ENCODE measurements around the gene PDIA6. TPM values are rescaled to one million over a fixed set of nuclear protein-coding genes. Genes with fewer than 3 reads are reported as not detected.

Gene PDIA6
- total and polyA plus RNA-seq, 9 of the 15 experiments (the other 6 are each of a cell fraction or from before 2014, with no cell fraction given) = 166 to 268 (median 229) TPM

GRCh38 chr2:10771786-10772185 is 40.8 kb downstream of the PDIA6 start (continued):
- TF ChIP-seq ZNF133 (CRISPR knock-in tag; IDR thresholded peaks at IDR 0.05) (no peak), ZBTB2 (IDR thresholded peaks at IDR 0.05) (no peak), ZNF197 (CRISPR knock-in tag; IDR thresholded peaks at IDR 0.05; ENCODE audit: low read depth) (no peak), ZNF280B (CRISPR knock-in tag; IDR thresholded peaks at IDR 0.05) (no peak)

GRCh38 chr2:10770956-10771750 is 41.4 kb downstream of the PDIA6 start:
- no peak for FAIRE-seq
- no TSS peak for BruUV-seq (replicated peaks)
- CTCF ChIA-PET (ENCODE audit: low intra/inter-chr PET ratio) = no interaction called here
- TF ChIP-seq ZFPM2 (CRISPR knock-in tag; IDR thresholded peaks at IDR 0.05) (no peak), NONO (IDR thresholded peaks at IDR 0.05; ENCODE audit: low read depth in 2 of 2, low read length in 1 of 2) (no peak), SAFB (IDR thresholded peaks at IDR 0.05; ENCODE audit: borderline replicate concordance, low read depth, low read length) (no peak), RBM34 (IDR thresholded peaks at IDR 0.05; ENCODE audit: borderline replicate concordance, insufficient read depth, low read length) (no peak), ZBTB9 (CRISPR knock-in tag; IDR thresholded peaks at IDR 0.05) (no peak), ZFX (CRISPR knock-in tag; IDR thresholded peaks at IDR 0.05) (no peak), ZNF311 (CRISPR knock-in tag; IDR thresholded peaks at IDR 0.05) (no peak), ZBTB2 (IDR thresholded peaks at IDR 0.05) (no peak), ZNF830 (CRISPR knock-in tag; IDR thresholded peaks at IDR 0.05) (no peak), ZFP30 (CRISPR knock-in tag; IDR thresholded peaks at IDR 0.05; ENCODE audit: borderline replicate concordance) (no peak), ZFP36 (IDR thresholded peaks at IDR 0.05; ENCODE audit: low read depth, low read length, partially characterized antibody) (no peak)

More at GRCh38 chr2:10770956-10771750, 41.4 kb downstream of the PDIA6 start:
- 10% methylated on average over 22 of the region's 22 CpGs for WGBS (ENCODE audit: insufficient coverage, low coverage, missing lambda C conversion rate)
- no peaks in the 10 kb centered on the region for H3K36me3 ChIP-seq (ENCODE audit: control insufficient read depth, insufficient read depth, low read length)
- in situ Hi-C loops (cut with MboI) (no loop called here), intact Hi-C loops (cut with micrococcal nuclease) (no loop called here)
- no peaks in the 10 kb centered on the region for H3K9me3 ChIP-seq (replicated peaks; ENCODE audit: control insufficient read depth, insufficient read depth, low read depth, low read length)
- peaks cover 34 to 54% of the 10 kb centered on the region in 2 experiments; a peak in 4 of 5 replicates for H3K27me3 ChIP-seq (ENCODE audit: control insufficient read depth in 2 of 2, insufficient read depth in 2 of 2, low read length in 2 of 2)
- ATAC-seq (no peak), DNase-seq (ENCODE audit: extremely low read depth in 1 of 4, low spot score in 3 of 4) (no peak)
- H3K27ac ChIP-seq (ENCODE audit: extremely low read depth, low read depth, low read length) = no peak overlapping the region
- no peak overlapping the region for H2AFZ ChIP-seq (ENCODE audit: low read depth, low read length)
- no peaks in the 10 kb centered on the region for H3K9me1 ChIP-seq (ENCODE audit: control insufficient read depth, insufficient read depth, low read length)
- H4K20me1 ChIP-seq (replicated peaks; ENCODE audit: control insufficient read depth, insufficient read depth, low read length) = peaks cover 22% of the 10 kb centered on the region
- no peak overlapping the region for H3K4me3 ChIP-seq
- H3K4me2 ChIP-seq (ENCODE audit: insufficient read depth, low read length) = no peak overlapping the region
- no peaks in the 10 kb centered on the region for H3K79me2 ChIP-seq (ENCODE audit: control insufficient read depth, insufficient read depth, low read length)
- peak overlapping the region in 1 of 2 experiments; percentile 22; a peak in 1 of 4 replicates for H3K9ac ChIP-seq (ENCODE audit: insufficient read depth in 1 of 2, low read depth in 2 of 2, low read length in 2 of 2)
- peaks cover 0 to 21% of the 10 kb centered on the region in 2 experiments; a peak in 2 of 5 replicates for H3K4me1 ChIP-seq (replicated peaks in 1 of 2; ENCODE audit: control insufficient read depth in 2 of 2, insufficient read depth in 2 of 2, low read length in 2 of 2)
- POLR2A ChIA-PET = interaction anchor here (0.6 to 1.5 kb wide), 5 partner anchors 10 to 82 kb away, joined by 3 to 5 read pairs (median 3); no protein-coding TSS in a partner anchor

Measured in K562 (cell line).